ENCODE results near the gene MYDGF.

MYDGF gene

GRCh38 chr19:4673726-4674125 lies 3.6 kb upstream of the MYDGF start:
- no peak for DNase-seq

- DNase-seq, result no peak
Measured at GRCh38 chr19:4673216-4673615, 3.1 kb upstream of the MYDGF start.

GRCh38 chr19:4671185-4671851 lies 1.2 kb upstream of the MYDGF start:
- no peak for DNase-seq

GRCh38 chr19:4664642-4665041 lies 5.5 kb downstream of the MYDGF start:
- DNase-seq, result no peak

- DNase-seq, result no peak
Measured at GRCh38 chr19:4662812-4663211, 7.3 kb downstream of the MYDGF start.

GRCh38 chr19:4662020-4662695 lies 8.0 kb downstream of the MYDGF start:
- DNase-seq, result no peak

GRCh38 chr19:4660993-4661392 lies 9.1 kb downstream of the MYDGF start:
- no peak for DNase-seq

- no peak for DNase-seq
Measured at GRCh38 chr19:4660181-4660791, 9.9 kb downstream of the MYDGF start.

- DNase-seq, result no peak
Measured at GRCh38 chr19:4657835-4658234, 12.3 kb downstream of the MYDGF start.

- no peak for DNase-seq
Measured at GRCh38 chr19:4657262-4657661, 12.9 kb downstream of the MYDGF start.

- no peak for DNase-seq
Measured at GRCh38 chr19:4656102-4656501, 14.0 kb downstream of the MYDGF start.

GRCh38 chr19:4654437-4655361 lies 15.4 kb downstream of the MYDGF start:
- DNase-seq, result no peak

- DNase-seq, result no peak
Measured at GRCh38 chr19:4653793-4654436, 16.2 kb downstream of the MYDGF start.

GRCh38 chr19:4652075-4652474 lies 18.1 kb downstream of the MYDGF start:
- DNase-seq, result no peak

- no peak for DNase-seq
Measured at GRCh38 chr19:4650159-4650558, 20.0 kb downstream of the MYDGF start.

- DNase-seq, result no peak
Measured at GRCh38 chr19:4649392-4650047, 20.6 kb downstream of the MYDGF start.

GRCh38 chr19:4647676-4648644 lies 22.2 kb downstream of the MYDGF start:
- no peak for DNase-seq

- no peak for DNase-seq
Measured at GRCh38 chr19:4645718-4646117, 24.4 kb downstream of the MYDGF start.

- DNase-seq, result no peak
Measured at GRCh38 chr19:4642625-4643024, 27.5 kb downstream of the MYDGF start.

- no peak for DNase-seq
Measured at GRCh38 chr19:4641132-4641531, 29.0 kb downstream of the MYDGF start.

Data from NCI-H1436 treated with DMSO at 0.1 percent for 48 hours (cell line).